Upper lobe of left lung (tissue), 4 donors: Measurements from ENCODE around the gene FLNB.

Source experiments
- CTCF ChIP-seq, 6 experiments: fragments of 450-650 bp in 4 of 6; fragments of 200-600 bp in 2 of 6; sonication (generic) in 2 of 6; IDR thresholded peaks; one replicate each; pipeline ENCODE4 v1.5.1; 2016 to 2019; ENCODE audit warnings: antibody characterized with exemption in 6 of 6
- POLR2A ChIP-seq, 4 donors: fragments of 450-650 bp; IDR thresholded peaks; one replicate each; pipeline ENCODE4 v1.5.1; 2016 to 2017; ENCODE audit warnings: antibody characterized with exemption in 4 of 4, mild to moderate bottlenecking in 2 of 4

GRCh38 chr3:58102390-58102750 lies 94.1 kb downstream of the FLNB start:
- TF ChIP-seq CTCF (IDR thresholded peaks at IDR 0.05) (no peak), POLR2A (IDR thresholded peaks at IDR 0.05) (no peak)
